GM23248 (cell line): ENCODE results near the gene ZNF738. TPM values are rescaled to one million over a fixed set of nuclear protein-coding genes. Genes with fewer than 3 reads are reported as not detected.

Experiments
- DNase-seq: peaks from one replicate; pipeline ENCODE4 v3.0.0-alpha.2; 2015
- H2AFZ ChIP-seq: fragments of 200-600 bp; sonication (generic); 2 replicates; pipeline ENCODE4 v1.6.1; 2016; ENCODE audit warnings: antibody characterized with exemption
- H3F3A ChIP-seq: fragments of 200-600 bp; sonication (generic); 2 replicates; pipeline ENCODE4 v1.6.1; 2016; ENCODE audit warnings: mild to moderate bottlenecking, antibody characterized with exemption, mixed run types; ENCODE audit not compliant: insufficient read depth
- H3K27ac ChIP-seq: fragments of 200-600 bp; sonication (generic); 2 replicates; pipeline ENCODE4 v1.5.1; 2016; ENCODE audit warnings: mild to moderate bottlenecking
- H3K27me3 ChIP-seq: fragments of 200-600 bp; sonication (generic); replicated peaks from 2 replicates; pipeline ENCODE4 v1.6.1; 2016; ENCODE audit warnings: mild to moderate bottlenecking; ENCODE audit not compliant: insufficient read depth
- H3K36me3 ChIP-seq: fragments of 200-600 bp; sonication (generic); 2 replicates; pipeline ENCODE4 v1.6.1; 2016; ENCODE audit warnings: low read depth, mild to moderate bottlenecking
- H3K4me1 ChIP-seq: fragments of 200-600 bp; sonication (generic); 2 replicates; pipeline ENCODE4 v1.6.1; 2016; ENCODE audit warnings: mild to moderate bottlenecking; ENCODE audit not compliant: insufficient read depth
- H3K4me2 ChIP-seq: fragments of 200-600 bp; sonication (generic); one replicate; pipeline ENCODE4 v1.6.1; 2016; ENCODE audit warnings: mild to moderate bottlenecking; ENCODE audit not compliant: unreplicated experiment
- H3K4me3 ChIP-seq: fragments of 200-600 bp; sonication (generic); 2 replicates; pipeline ENCODE4 v1.5.1; 2016; ENCODE audit warnings: mild to moderate bottlenecking
- H3K79me2 ChIP-seq: fragments of 200-600 bp; sonication (generic); 2 replicates; pipeline ENCODE4 v1.6.1; 2016; ENCODE audit warnings: mild to moderate bottlenecking; ENCODE audit not compliant: insufficient read depth
- H3K9ac ChIP-seq: fragments of 200-600 bp; sonication (generic); 2 replicates; pipeline ENCODE4 v1.6.1; 2016; ENCODE audit warnings: mild to moderate bottlenecking
- H3K9me2 ChIP-seq: fragments of 200-600 bp; sonication (generic); 2 replicates; pipeline ENCODE4 v1.6.1; 2016; ENCODE audit warnings: mixed run types, mild to moderate bottlenecking, moderate library complexity; ENCODE audit not compliant: insufficient read depth
- H3K9me3 ChIP-seq: fragments of 200-600 bp; sonication (generic); one replicate; pipeline ENCODE4 v1.6.1; 2017; ENCODE audit warnings: low read depth
- H4K20me1 ChIP-seq: fragments of 200-600 bp; sonication (generic); 2 replicates; pipeline ENCODE4 v1.6.0; 2016; ENCODE audit not compliant: insufficient read depth
- EZH2 ChIP-seq: fragments of 200-600 bp; sonication (generic); IDR thresholded peaks from 2 replicates; pipeline ENCODE4 v1.6.1; 2018; ENCODE audit warnings: antibody characterized with exemption, mild to moderate bottlenecking; ENCODE audit not compliant: insufficient read depth, poor library complexity, severe bottlenecking
- EZH2phosphoT487 ChIP-seq: fragments of 200-600 bp; sonication (generic); IDR thresholded peaks from 2 replicates; pipeline ENCODE4 v1.6.1; 2018; ENCODE audit warnings: antibody characterized with exemption, moderate library complexity, mild to moderate bottlenecking, low read depth; ENCODE audit not compliant: insufficient read depth
- WGBS, 2 experiments: methylation state at CpG; one replicate each; pipeline ENCODE4 v1.1.6; 2015 to 2017; ENCODE audit warnings: low lambda C conversion rate in 2 of 2, low coverage in 1 of 2; ENCODE audit errors: missing lambda C conversion rate in 2 of 2; 5-methylcytosine and 5-hydroxymethylcytosine counted together
- in situ Hi-C: fragments of 300-500 bp; cut with MboI; formaldehyde crosslinking; loops from 2 replicates; pipeline ENCODE4 v1.15.0; 2020
- polyA plus RNA-seq: library from polyadenylated mRNA; unstranded; fragments of >200 nt; fragmentation: Nextera tagmentation; extraction: Ambion mirVana; gene quantifications from 2 replicates; pipeline ENCODE4 v1.2.1, GENCODE V29; 2016
- total RNA-seq: library from RNA; depleted of rRNA; stranded (reverse); fragments of >200 nt; shearing (Covaris generic); gene quantifications from 2 replicates; pipeline ENCODE4 v1.2.3, GENCODE V29; 2014

ZNF738 gene
- total and polyA plus RNA-seq, 2 experiments from 2014 or later: 4.9 to 6.7 TPM

- Histone ChIP-seq H3K9me3 (no peaks in the 10 kb centered on the region), H3K4me1 (peaks cover 18% of the 10 kb centered on the region), H3K79me2 (peaks cover 48% of the 10 kb centered on the region), H3K9ac (peak within 1 kb of the TSS; percentile 90), H2AFZ (peak within 1 kb of the TSS; percentile 96), H3K36me3 (peaks cover 17% of the 10 kb centered on the region), H4K20me1 (no peaks in the 10 kb centered on the region), H3K4me2 (peak within 1 kb of the TSS; percentile 95), H3K4me3 (peak within 1 kb of the TSS; percentile 95), H3K27me3 (no peaks in the 10 kb centered on the region), H3K9me2 (no peaks in the 10 kb centered on the region), H3K27ac (peak within 1 kb of the TSS; percentile 81), H3F3A (peaks cover 12% of the 10 kb centered on the region)
- WGBS, 2 experiments: 1% methylated on average over 30 to 31 of the region's 31 CpGs
- DNase-seq: peak; percentile 99
- TF ChIP-seq EZH2: no peak
- TF ChIP-seq EZH2phosphoT487: no peak
- in situ Hi-C loops: no loop called here
Measured at GRCh38 chr19:21396893-21397572, 38.2 kb downstream of the ZNF738 start, which contains the start of gene ZNF493. Gene ZNF493 (plus strand): TSS chr19:21397133. CDS start chr19:21397238, 105 bp downstream.

GRCh38 chr19:21398851-21399250 lies 40.1 kb downstream of the ZNF738 start:
- Histone ChIP-seq H3K4me2 (peak overlapping the region; percentile 95), H3K4me3 (peak overlapping the region; percentile 95), H3K9ac (peak overlapping the region; percentile 90; the same call in 1 of the 2 replicates), H3F3A (peaks cover 12% of the 10 kb centered on the region), H2AFZ (no peak overlapping the region), H4K20me1 (no peaks in the 10 kb centered on the region), H3K9me2 (no peaks in the 10 kb centered on the region), H3K27me3 (no peaks in the 10 kb centered on the region), H3K4me1 (peaks cover 18% of the 10 kb centered on the region), H3K79me2 (peaks cover 66% of the 10 kb centered on the region), H3K36me3 (peaks cover 17% of the 10 kb centered on the region), H3K27ac (peak overlapping the region; percentile 81), H3K9me3 (no peaks in the 10 kb centered on the region)
- peak; percentile 79 for DNase-seq
- in situ Hi-C loops: no loop called here
- 67 to 76% methylated on average over 5 of the region's 5 CpGs for WGBS, 2 experiments
- no peak for TF ChIP-seq EZH2
- no peak for TF ChIP-seq EZH2phosphoT487

GRCh38 chr19:21402303-21402985 lies 43.6 kb downstream of the ZNF738 start:
- TF ChIP-seq EZH2 (no peak), EZH2phosphoT487 (no peak)
- peaks cover 43% of the 10 kb centered on the region for H3K36me3 ChIP-seq

GRCh38 chr19:21410166-21410565 lies 51.4 kb downstream of the ZNF738 start:
- TF ChIP-seq EZH2phosphoT487 (no peak), EZH2 (no peak)
- Histone ChIP-seq H3K9me3 (no peaks in the 10 kb centered on the region), H3K9me2 (no peaks in the 10 kb centered on the region), H3K36me3 (peaks cover 82% of the 10 kb centered on the region), H2AFZ (no peak overlapping the region), H3K4me1 (no peaks in the 10 kb centered on the region), H3K4me3 (no peak overlapping the region), H3K27me3 (no peaks in the 10 kb centered on the region), H4K20me1 (no peaks in the 10 kb centered on the region), H3K4me2 (no peak overlapping the region), H3K27ac (no peak overlapping the region), H3F3A (no peaks in the 10 kb centered on the region), H3K79me2 (peaks cover 8% of the 10 kb centered on the region), H3K9ac (no peak overlapping the region)
- no peak for DNase-seq
- in situ Hi-C loops: no loop called here
- WGBS, 2 experiments: 88 to 93% methylated on average over 1 of the region's 1 CpG

More at GRCh38 chr19:21402303-21402985, 43.6 kb downstream of the ZNF738 start:
- Histone ChIP-seq H3K4me3 (no peak overlapping the region), H3K27me3 (no peaks in the 10 kb centered on the region), H3K27ac (no peak overlapping the region), H3F3A (peaks cover 12% of the 10 kb centered on the region), H3K9me2 (no peaks in the 10 kb centered on the region), H3K79me2 (peaks cover 79% of the 10 kb centered on the region), H4K20me1 (no peaks in the 10 kb centered on the region), H3K4me1 (peaks cover 18% of the 10 kb centered on the region), H3K9me3 (no peaks in the 10 kb centered on the region), H3K9ac (no peak overlapping the region), H3K4me2 (no peak overlapping the region), H2AFZ (no peak overlapping the region)
- 55 to 58% methylated on average over 1 of the region's 1 CpG for WGBS, 2 experiments
- in situ Hi-C loops: no loop called here
- DNase-seq: no peak
